SK-N-MC (cell line): ENCODE data around the gene PLXNA1.
A peak's percentile ranks its signal among the peaks of the same experiment; 100 is the strongest.

Source experiments
- DNase-seq: peaks from one replicate; pipeline ENCODE4 v3.0.0-alpha.2; 2011; ENCODE audit warnings: low read depth, low spot score
- H3K27ac ChIP-seq: fragments of 200-600 bp; sonication (generic); 2 replicates; pipeline ENCODE4 v1.5.1; 2016; ENCODE audit warnings: mixed run types
- H3K36me3 ChIP-seq: fragments of 200-600 bp; sonication (generic); 2 replicates; pipeline ENCODE4 v1.6.1; 2017; ENCODE audit warnings: antibody characterized with exemption, low read length, mixed read lengths; ENCODE audit not compliant: insufficient read depth
- H3K4me3 ChIP-seq: fragments of 200-600 bp; sonication (generic); 2 replicates; pipeline ENCODE4 v1.5.1; 2016
- H3K9ac ChIP-seq: fragments of 200-600 bp; sonication (generic); 2 replicates; pipeline ENCODE4 v1.8.0; 2017; ENCODE audit warnings: mixed run types, mixed read lengths; ENCODE audit not compliant: insufficient read length
- H3K9me3 ChIP-seq: fragments of 200-600 bp; sonication (generic); 2 replicates; pipeline ENCODE4 v1.6.1; 2017; ENCODE audit warnings: low read depth, mild to moderate bottlenecking, antibody characterized with exemption, low read length, moderate library complexity, mixed read lengths
- EZH2 ChIP-seq: fragments of 200-600 bp; sonication (generic); IDR thresholded peaks from one replicate; pipeline ENCODE4 v1.6.1; 2017; ENCODE audit warnings: antibody characterized with exemption
- FOXP2 ChIP-seq: optimal IDR thresholded peaks from 2 replicates; pipeline ENCODE3; 2011; ENCODE audit warnings: mild to moderate bottlenecking, moderate library complexity; ENCODE audit not compliant: insufficient read depth; ENCODE audit errors: extremely low read length, control extremely low read depth
- POLR2AphosphoS5 ChIP-seq: IDR thresholded peaks from 2 replicates; pipeline ENCODE4 v1.6.1; 2012; ENCODE audit warnings: mild to moderate bottlenecking, low read depth, low read length, borderline replicate concordance

PLXNA1 gene

DNA sequence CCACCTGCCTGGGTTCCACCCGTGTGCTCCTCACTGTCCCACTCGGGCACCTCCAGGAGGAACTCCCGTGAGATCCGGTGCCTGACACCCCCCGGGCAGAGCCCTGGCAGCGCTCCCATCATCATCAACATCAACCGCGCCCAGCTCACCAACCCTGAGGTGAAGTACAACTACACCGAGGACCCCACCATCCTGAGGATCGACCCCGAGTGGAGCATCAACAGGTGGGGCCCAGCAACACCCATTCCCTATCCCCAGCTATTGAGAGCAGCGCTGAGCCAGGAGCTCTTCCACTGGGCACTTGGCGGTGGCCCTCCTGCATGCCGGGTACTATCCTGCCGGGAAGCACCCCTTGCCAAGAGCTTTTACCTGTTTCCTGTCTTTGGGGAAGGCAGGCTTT lies 33.5 kb downstream of the PLXNA1 start:
- H3K36me3 ChIP-seq, result peaks cover 65% of the 10 kb centered on the region; the same call in 1 of the 2 replicates
- TF ChIP-seq EZH2 (no peak), POLR2AphosphoS5 (no peak), FOXP2 (no peak)
- H3K9ac ChIP-seq, result no peak overlapping the region
- H3K4me3 ChIP-seq, result no peak overlapping the region
- no peak for DNase-seq
- no peak overlapping the region for H3K27ac ChIP-seq
- H3K9me3 ChIP-seq, result no peaks in the 10 kb centered on the region

DNA sequence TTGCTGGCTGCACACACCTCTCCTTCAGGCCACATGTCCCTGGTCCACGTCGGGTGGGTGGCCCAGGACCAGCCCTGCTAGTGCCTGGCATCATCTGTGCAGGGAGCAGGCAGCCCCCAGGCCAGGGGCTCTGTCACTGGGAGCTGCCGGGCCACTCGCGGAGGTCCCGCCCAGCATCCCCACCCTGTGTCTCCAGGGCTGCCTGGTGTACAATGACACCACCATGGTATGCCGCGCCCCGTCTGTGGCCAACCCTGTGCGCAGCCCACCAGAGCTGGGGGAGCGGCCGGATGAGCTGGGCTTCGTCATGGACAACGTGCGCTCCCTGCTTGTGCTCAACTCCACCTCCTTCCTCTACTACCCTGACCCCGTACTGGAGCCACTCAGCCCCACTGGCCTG lies 34.3 kb downstream of the PLXNA1 start:
- H3K4me3 ChIP-seq, result no peak overlapping the region
- no peak overlapping the region for H3K9ac ChIP-seq
- H3K36me3 ChIP-seq, result peaks cover 68% of the 10 kb centered on the region; the same call in 1 of the 2 replicates

DNA sequence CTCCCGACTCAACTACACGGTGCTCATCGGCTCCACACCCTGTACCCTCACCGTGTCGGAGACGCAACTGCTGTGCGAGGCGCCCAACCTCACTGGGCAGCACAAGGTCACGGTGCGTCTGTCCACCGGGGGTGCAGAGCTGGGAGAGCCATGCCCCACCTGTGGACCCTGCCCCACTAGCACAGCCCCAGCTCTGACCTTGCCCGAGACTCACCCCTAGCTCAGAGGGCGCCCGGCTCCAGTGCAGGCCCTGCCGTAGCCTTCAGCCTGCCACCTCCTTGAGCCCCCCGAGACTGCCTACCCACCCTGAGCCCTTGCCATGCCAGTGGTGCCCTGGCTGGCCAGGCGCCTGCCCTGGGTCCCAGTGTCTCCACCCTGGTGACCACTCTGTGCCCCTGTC lies 34.9 kb downstream of the PLXNA1 start:
- H3K36me3 ChIP-seq, result peaks cover 70% of the 10 kb centered on the region; the same call in 1 of the 2 replicates
- no peak overlapping the region for H3K9ac ChIP-seq
- H3K4me3 ChIP-seq, result no peak overlapping the region
- no peak overlapping the region for H3K27ac ChIP-seq
- DNase-seq, result no peak
- TF ChIP-seq POLR2AphosphoS5, result no peak
- TF ChIP-seq FOXP2, result no peak
- TF ChIP-seq EZH2, result no peak
- no peaks in the 10 kb centered on the region for H3K9me3 ChIP-seq

More for the DNA sequence above, 34.3 kb downstream of the PLXNA1 start:
- TF ChIP-seq POLR2AphosphoS5 (no peak), EZH2 (no peak), FOXP2 (no peak)
- DNase-seq, result no peak
- no peak overlapping the region for H3K27ac ChIP-seq
- no peaks in the 10 kb centered on the region for H3K9me3 ChIP-seq

DNA sequence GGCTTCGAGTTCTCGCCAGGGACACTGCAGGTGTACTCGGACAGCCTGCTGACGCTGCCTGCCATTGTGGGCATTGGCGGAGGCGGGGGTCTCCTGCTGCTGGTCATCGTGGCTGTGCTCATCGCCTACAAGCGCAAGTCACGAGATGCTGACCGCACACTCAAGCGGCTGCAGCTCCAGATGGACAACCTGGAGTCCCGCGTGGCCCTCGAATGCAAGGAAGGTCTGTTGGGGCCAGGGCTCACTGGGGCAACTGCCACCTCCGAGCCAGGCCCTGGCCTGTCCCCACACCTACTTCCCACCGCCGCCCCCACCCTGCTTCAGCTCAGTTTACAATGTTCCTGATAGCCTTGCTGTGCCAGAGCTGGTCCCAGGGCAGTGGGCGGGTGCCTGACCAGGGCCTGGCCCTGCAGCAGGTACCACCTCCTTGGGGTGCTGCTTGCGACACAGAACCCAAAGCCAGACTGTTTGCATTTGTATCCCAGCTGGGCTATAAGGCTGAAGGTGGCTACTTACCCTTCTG lies 35.5 kb downstream of the PLXNA1 start:
- no peak for DNase-seq

DNA sequence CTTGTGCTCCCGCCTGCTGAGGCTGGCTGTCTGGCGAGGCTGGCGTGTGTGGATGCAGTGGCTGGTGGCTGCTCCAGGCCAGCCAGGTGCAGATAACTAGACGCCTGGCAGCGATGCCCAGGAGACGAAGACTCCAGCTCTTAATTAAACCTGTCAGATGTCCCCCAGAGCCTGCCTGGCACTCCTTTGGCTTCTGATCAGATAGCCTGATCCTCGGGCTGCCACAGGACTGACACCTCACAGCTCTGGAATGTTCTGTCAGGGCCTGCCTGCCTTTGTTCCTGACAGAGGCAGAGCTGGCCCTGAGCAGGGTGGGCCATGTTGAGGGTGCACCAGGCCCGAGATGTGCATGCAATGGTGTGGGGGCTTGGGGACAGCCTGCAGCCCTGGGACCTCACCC lies 36.5 kb downstream of the PLXNA1 start:
- no peak overlapping the region for H3K9ac ChIP-seq
- no peak overlapping the region for H3K4me3 ChIP-seq
- no peak for TF ChIP-seq EZH2
- no peak for TF ChIP-seq POLR2AphosphoS5
- no peak for TF ChIP-seq FOXP2
- no peaks in the 10 kb centered on the region for H3K9me3 ChIP-seq
- H3K27ac ChIP-seq, result no peak overlapping the region
- peaks cover 72% of the 10 kb centered on the region; the same call in 1 of the 2 replicates for H3K36me3 ChIP-seq
- no peak for DNase-seq

More for the DNA sequence above, 35.5 kb downstream of the PLXNA1 start:
- no peaks in the 10 kb centered on the region for H3K9me3 ChIP-seq
- TF ChIP-seq FOXP2, result no peak
- no peak for TF ChIP-seq EZH2
- TF ChIP-seq POLR2AphosphoS5, result no peak
- H3K36me3 ChIP-seq, result peaks cover 74% of the 10 kb centered on the region; the same call in 1 of the 2 replicates
- H3K4me3 ChIP-seq, result no peak overlapping the region
- no peak overlapping the region for H3K9ac ChIP-seq
- H3K27ac ChIP-seq, result no peak overlapping the region

DNA sequence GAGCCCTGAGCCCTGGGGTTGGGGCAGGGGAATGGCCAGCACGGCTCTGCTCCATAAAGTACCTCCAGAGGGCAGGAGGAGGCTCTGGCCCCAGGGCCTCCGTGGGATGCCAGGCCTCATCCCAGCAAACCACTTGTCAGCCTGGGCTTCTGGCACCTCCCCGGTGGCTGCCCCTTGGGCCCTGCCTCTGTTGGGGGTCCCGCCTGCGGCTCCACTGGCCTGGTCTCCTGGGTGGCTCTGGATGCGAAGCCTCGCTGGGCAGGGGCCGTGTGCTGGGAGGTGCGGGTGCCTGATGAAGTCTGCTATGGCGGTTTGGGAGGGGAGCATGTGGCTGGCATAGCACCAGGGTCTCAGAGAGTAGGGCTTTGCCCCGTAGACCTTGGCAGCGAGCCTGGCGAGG lies 37.6 kb downstream of the PLXNA1 start:
- DNase-seq, result no peak
- no peak overlapping the region for H3K4me3 ChIP-seq
- H3K9me3 ChIP-seq, result no peaks in the 10 kb centered on the region
- H3K9ac ChIP-seq, result no peak overlapping the region
- TF ChIP-seq EZH2, result no peak
- no peak for TF ChIP-seq POLR2AphosphoS5
- TF ChIP-seq FOXP2, result no peak
- H3K27ac ChIP-seq, result no peak overlapping the region
- H3K36me3 ChIP-seq, result peaks cover 77% of the 10 kb centered on the region; the same call in 1 of the 2 replicates

DNA sequence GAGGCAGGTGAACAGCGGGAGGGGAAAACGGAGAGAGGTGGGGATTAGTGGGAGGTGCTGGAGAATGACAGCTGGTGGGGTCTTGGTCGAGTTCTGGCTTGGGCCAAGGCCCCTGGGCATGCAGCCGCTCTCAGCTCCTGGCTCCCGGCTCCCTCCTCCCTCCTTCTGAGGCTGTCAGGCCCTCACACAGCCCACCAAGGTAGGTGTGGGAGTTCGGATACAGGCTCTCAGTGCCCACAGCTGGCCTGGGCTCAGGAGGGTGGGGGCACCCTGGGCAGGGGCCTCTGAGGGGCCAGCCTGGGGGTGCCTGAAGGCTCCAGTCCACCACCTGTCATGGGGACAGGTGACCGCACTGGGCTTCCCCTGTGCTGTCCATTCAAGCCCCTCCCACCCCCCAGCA lies 39.9 kb downstream of the PLXNA1 start:
- no peak overlapping the region for H3K9ac ChIP-seq
- no peak for DNase-seq
- TF ChIP-seq POLR2AphosphoS5 (no peak), FOXP2 (no peak), EZH2 (no peak)
- peaks cover 69% of the 10 kb centered on the region; the same call in 1 of the 2 replicates for H3K36me3 ChIP-seq
- H3K27ac ChIP-seq, result no peak overlapping the region
- H3K9me3 ChIP-seq, result no peaks in the 10 kb centered on the region
- H3K4me3 ChIP-seq, result no peak overlapping the region

DNA sequence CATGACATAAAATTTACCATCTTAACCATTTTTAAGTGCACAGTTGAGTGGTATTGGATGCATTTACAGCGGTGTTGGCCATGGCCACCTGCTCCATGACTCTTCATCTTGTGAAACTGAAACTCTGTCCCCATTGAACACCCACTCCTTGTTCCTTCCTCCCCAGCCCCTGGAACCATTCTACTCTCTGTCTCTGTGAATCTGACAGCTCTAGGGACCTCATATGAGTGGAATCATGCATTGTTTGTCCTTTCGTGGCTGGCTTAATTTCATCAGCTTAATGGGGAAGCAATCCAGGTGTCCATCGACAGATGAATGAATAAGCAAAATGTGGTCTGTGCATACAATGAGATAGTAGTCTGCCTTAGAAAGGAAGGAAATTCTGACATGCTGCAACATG lies 42.5 kb downstream of the PLXNA1 start:
- H3K36me3 ChIP-seq, result peaks cover 60% of the 10 kb centered on the region; the same call in 1 of the 2 replicates
- H3K9ac ChIP-seq, result no peak overlapping the region
- DNase-seq, result no peak
- TF ChIP-seq FOXP2, result no peak
- no peak for TF ChIP-seq POLR2AphosphoS5
- no peak for TF ChIP-seq EZH2
- H3K4me3 ChIP-seq, result no peak overlapping the region
- H3K9me3 ChIP-seq, result no peaks in the 10 kb centered on the region
- H3K27ac ChIP-seq, result peak overlapping the region; percentile 28; the same call in 1 of the 2 replicates

DNA sequence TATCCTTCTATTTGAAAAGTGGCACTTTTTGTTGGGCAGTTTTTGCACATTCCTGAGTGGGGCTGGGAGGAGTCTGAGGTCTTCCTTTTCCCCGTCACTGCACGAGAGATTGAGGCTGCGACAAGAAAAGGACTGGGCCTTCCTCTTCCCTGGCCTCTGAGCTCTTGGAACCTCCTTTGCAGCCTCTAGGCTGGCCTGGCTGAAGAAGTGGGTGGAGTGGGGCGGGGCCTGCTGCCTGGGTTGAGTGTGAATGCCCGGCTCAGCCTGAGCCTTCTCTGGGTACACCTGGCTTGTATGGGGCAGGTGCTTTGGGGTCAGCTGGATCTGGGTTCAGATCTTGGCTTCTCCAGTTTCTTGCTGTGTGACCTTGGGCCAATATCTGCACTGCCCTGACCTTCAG lies 43.1 kb downstream of the PLXNA1 start:
- no peak overlapping the region for H3K27ac ChIP-seq
- TF ChIP-seq POLR2AphosphoS5 (no peak), EZH2 (no peak), FOXP2 (no peak)
- no peak for DNase-seq
- H3K9ac ChIP-seq, result no peak overlapping the region
- no peak overlapping the region for H3K4me3 ChIP-seq
- H3K9me3 ChIP-seq, result no peaks in the 10 kb centered on the region
- H3K36me3 ChIP-seq, result peaks cover 56% of the 10 kb centered on the region; the same call in 1 of the 2 replicates
